WTC11 (cell line): Measurements from ENCODE around the gene HMCN1. TPM values are rescaled to one million over a fixed set of nuclear protein-coding genes. Genes with fewer than 3 reads are reported as not detected.

Source experiments
- ATAC-seq: fragments of 200-7000 bp; cut with Tn5 transposase; 2 replicates; pipeline ENCODE4 v1.10.0; 2021; ENCODE audit warnings: mild to moderate bottlenecking, moderate library complexity
- CTCF ChIA-PET: fragments of 300-600 bp; sonication (Branson Sonifier 250); formaldehyde crosslinking; loops from one replicate; lab custom pipeline; 2021; ENCODE audit warnings: antibody characterized with exemption; lab: Charles Lee
- POLR2A ChIA-PET: fragments of 350-600 bp; sonication (Branson Sonifier 250); formaldehyde crosslinking; loops from one replicate; lab custom pipeline; 2021; ENCODE audit warnings: antibody characterized with exemption; lab: Charles Lee
- DNase-seq: peaks from one replicate; pipeline ENCODE4 v3.0.0; 2021; ENCODE audit warnings: low spot score
- H3K27ac Mint-ChIP-seq: 2 replicates; pipeline ENCODE4 v1.8.0; 2021; ENCODE audit warnings: mixed read lengths
- H3K27me3 Mint-ChIP-seq: 2 replicates; pipeline ENCODE4 v1.8.0; 2021; ENCODE audit warnings: low read depth, mild to moderate bottlenecking, moderate library complexity, mixed read lengths
- H3K36me3 Mint-ChIP-seq: 2 replicates; pipeline ENCODE4 v1.8.0; 2021; ENCODE audit warnings: mixed read lengths
- H3K4me1 Mint-ChIP-seq: 2 replicates; pipeline ENCODE4 v1.8.0; 2022; ENCODE audit warnings: mixed read lengths
- H3K4me3 Mint-ChIP-seq: 2 replicates; pipeline ENCODE4 v1.8.0; 2021; ENCODE audit warnings: mild to moderate bottlenecking, moderate library complexity, mixed read lengths
- H3K9me3 Mint-ChIP-seq: 2 replicates; pipeline ENCODE4 v1.8.0; 2021; ENCODE audit warnings: mixed read lengths
- AR ChIP-seq: fragments of 250-450 bp; sonication (Bioruptor Pico); IDR thresholded peaks from 2 replicates; pipeline ENCODE4 v1.9.0; 2021; ENCODE audit warnings: mild to moderate bottlenecking
- E2F4 ChIP-seq: sonication (generic); formaldehyde crosslinking; IDR thresholded peaks from 2 replicates; pipeline ENCODE4 v1.8.1; 2022; ENCODE audit warnings: low read depth, mild to moderate bottlenecking, moderate library complexity, missing genetic modification reagents, borderline replicate concordance
- E2F5 ChIP-seq: sonication (generic); formaldehyde crosslinking; IDR thresholded peaks from 2 replicates; pipeline ENCODE4 v1.8.1; 2022; ENCODE audit warnings: mild to moderate bottlenecking, moderate library complexity, missing genetic modification reagents
- GRHL2 ChIP-seq: fragments of 250-450 bp; sonication (Bioruptor Pico); IDR thresholded peaks from 2 replicates; pipeline ENCODE4 v1.8.0; 2022; ENCODE audit warnings: mild to moderate bottlenecking, moderate library complexity; ENCODE audit not compliant: insufficient replicate concordance, severe bottlenecking
- GTF2I ChIP-seq: fragments of 250-450 bp; sonication (Bioruptor Pico); conservative IDR thresholded peaks from 2 replicates; pipeline ENCODE4 v1.4.0; 2021; ENCODE audit warnings: mild to moderate bottlenecking
- JAZF1 ChIP-seq: fragments of 250-450 bp; sonication (Bioruptor Pico); IDR thresholded peaks from 2 replicates; pipeline ENCODE4 v1.9.0; 2021; ENCODE audit warnings: moderate library complexity, mild to moderate bottlenecking, inconsistent platforms
- MAX ChIP-seq: sonication (generic); formaldehyde crosslinking; IDR thresholded peaks from 2 replicates; pipeline ENCODE4 v1.8.0; 2022; ENCODE audit warnings: mild to moderate bottlenecking, missing genetic modification reagents
- NFATC4 ChIP-seq: fragments of 250-450 bp; sonication (Bioruptor Pico); IDR thresholded peaks from 2 replicates; pipeline ENCODE4 v1.9.0; 2021; ENCODE audit warnings: mild to moderate bottlenecking
- NFE2L1 ChIP-seq: sonication (generic); formaldehyde crosslinking; IDR thresholded peaks from 2 replicates; pipeline ENCODE4 v1.8.1; 2023; ENCODE audit warnings: missing genetic modification reagents
- STAT6 ChIP-seq: sonication (generic); formaldehyde crosslinking; conservative IDR thresholded peaks from 2 replicates; pipeline ENCODE4 v1.8.1; 2023; ENCODE audit warnings: mild to moderate bottlenecking, low read depth, missing genetic modification reagents, moderate library complexity
- ZMAT4 ChIP-seq: fragments of 250-450 bp; sonication (Bioruptor Pico); IDR thresholded peaks from 2 replicates; pipeline ENCODE4 v1.9.0; 2021; ENCODE audit warnings: mild to moderate bottlenecking
- ZNF396 ChIP-seq: fragments of 250-450 bp; sonication (Bioruptor Pico); IDR thresholded peaks from 2 replicates; pipeline ENCODE4 v1.8.0; 2021; ENCODE audit warnings: mild to moderate bottlenecking, moderate library complexity, borderline replicate concordance
- total RNA-seq: library from RNA; stranded (reverse); gene quantifications from 3 replicates; pipeline ENCODE4 v1.2.3, GENCODE V29; 2021
- TF ChIP-seq, protein P1 (sequence below): sonication (generic); formaldehyde crosslinking; IDR thresholded peaks from 2 replicates; pipeline ENCODE4 v1.8.1; 2022; ENCODE audit warnings: missing genetic modification reagents, borderline replicate concordance

The HMCN1 gene
- total RNA-seq, 1 experiment from 2014 or later, result 5.6 TPM

GRCh38 chr1:186187601-186188000 is 453.4 kb downstream of the HMCN1 start:
- no peaks in the 10 kb centered on the region for H3K36me3 Mint-ChIP-seq
- no peak for DNase-seq
- H3K4me1 Mint-ChIP-seq, result 0 out of 2 replicates have a peak, but pooled peaks cover 4% of the 10 kb centered on the region
- H3K27ac Mint-ChIP-seq, result no peak overlapping the region
- H3K27me3 Mint-ChIP-seq, result no peaks in the 10 kb centered on the region
- TF ChIP-seq E2F5 (CRISPR knock-in tag) (no peak), ZNF396 (CRISPR knock-in tag) (no peak), STAT6 (CRISPR knock-in tag) (no peak), GTF2I (CRISPR knock-in tag) (no peak), ZMAT4 (CRISPR knock-in tag) (no peak), NFE2L1 (CRISPR knock-in tag) (no peak), MAX (CRISPR knock-in tag) (no peak), AR (CRISPR knock-in tag) (no peak)
- ChIA-PET POLR2A (no interaction called here), CTCF (no interaction called here)
- no peak for ATAC-seq
- no peak overlapping the region for H3K4me3 Mint-ChIP-seq
- no peaks in the 10 kb centered on the region for H3K9me3 Mint-ChIP-seq

GRCh38 chr1:186188004-186188539 is 453.9 kb downstream of the HMCN1 start:
- DNase-seq, result no peak
- H3K9me3 Mint-ChIP-seq, result no peaks in the 10 kb centered on the region
- H3K27ac Mint-ChIP-seq, result no peak overlapping the region
- ChIA-PET POLR2A (no interaction called here), CTCF (no interaction called here)
- H3K36me3 Mint-ChIP-seq, result no peaks in the 10 kb centered on the region
- no peak for ATAC-seq
- TF ChIP-seq NFATC4 (CRISPR knock-in tag) (no peak), JAZF1 (CRISPR knock-in tag) (no peak), GRHL2 (CRISPR knock-in tag) (no peak), ZMAT4 (CRISPR knock-in tag) (no peak), E2F4 (no peak)
- TF ChIP-seq, protein P1, sequence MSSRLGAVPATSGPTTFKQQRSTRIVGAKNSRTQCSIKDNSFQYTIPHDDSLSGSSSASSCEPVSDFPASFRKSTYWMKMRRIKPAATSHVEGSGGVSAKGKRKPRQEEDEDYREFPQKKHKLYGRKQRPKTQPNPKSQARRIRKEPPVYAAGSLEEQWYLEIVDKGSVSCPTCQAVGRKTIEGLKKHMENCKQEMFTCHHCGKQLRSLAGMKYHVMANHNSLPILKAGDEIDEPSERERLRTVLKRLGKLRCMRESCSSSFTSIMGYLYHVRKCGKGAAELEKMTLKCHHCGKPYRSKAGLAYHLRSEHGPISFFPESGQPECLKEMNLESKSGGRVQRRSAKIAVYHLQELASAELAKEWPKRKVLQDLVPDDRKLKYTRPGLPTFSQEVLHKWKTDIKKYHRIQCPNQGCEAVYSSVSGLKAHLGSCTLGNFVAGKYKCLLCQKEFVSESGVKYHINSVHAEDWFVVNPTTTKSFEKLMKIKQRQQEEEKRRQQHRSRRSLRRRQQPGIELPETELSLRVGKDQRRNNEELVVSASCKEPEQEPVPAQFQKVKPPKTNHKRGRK (CRISPR knock-in tag), result no peak
- 0 out of 2 replicates have a peak, but pooled peaks cover 4% of the 10 kb centered on the region for H3K4me1 Mint-ChIP-seq
- no peak overlapping the region for H3K4me3 Mint-ChIP-seq
- no peaks in the 10 kb centered on the region for H3K27me3 Mint-ChIP-seq
